ENCODE measurements around the gene ERICH4. TPM values are rescaled to one million over a fixed set of nuclear protein-coding genes. Genes with fewer than 3 reads are reported as not detected.

Gene ERICH4
- total RNA-seq, 1 experiment from 2014 or later: not detected

DNA sequence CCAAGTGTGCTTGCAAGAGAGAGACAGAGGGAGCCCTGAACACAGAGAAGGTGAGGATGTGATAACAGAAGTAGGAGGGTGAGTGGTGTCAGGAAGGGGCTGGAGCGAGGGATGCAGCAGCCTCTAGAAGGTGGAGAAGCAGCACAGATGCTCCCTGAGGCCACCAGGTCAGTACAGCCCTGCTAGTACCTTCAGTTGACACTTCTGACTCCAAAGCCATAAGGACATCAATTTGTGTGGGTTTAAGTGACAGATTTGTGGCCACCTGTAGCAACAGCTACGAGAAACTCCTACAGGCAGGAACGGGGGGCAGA, 6.9 kb downstream of the ERICH4 start:
- H4K20me1 ChIP-seq (ENCODE audit: insufficient read depth): no peaks in the 10 kb centered on the region
- no peaks in the 10 kb centered on the region; the same call in 1 of the 2 replicates for H3F3A ChIP-seq (ENCODE audit: insufficient read depth, low read depth)
- H3K4me3 ChIP-seq: no peak overlapping the region
- H3K4me2 ChIP-seq: no peak overlapping the region
- no peaks in the 10 kb centered on the region for H3K4me1 ChIP-seq (replicated peaks; ENCODE audit: insufficient read depth)
- no peaks in the 10 kb centered on the region for H3K9me3 ChIP-seq (ENCODE audit: insufficient read depth, low read depth)
- no peaks in the 10 kb centered on the region for H3K36me3 ChIP-seq (ENCODE audit: low read depth)
- no peaks in the 10 kb centered on the region for H3K9me2 ChIP-seq (ENCODE audit: insufficient read depth)
- BruUV-seq (replicated peaks): no TSS peak
- intact Hi-C loops (cut with micrococcal nuclease; ENCODE audit: unreplicated experiment): loop anchor here (1.0 to 5.0 kb wide), 4 partner anchors 113 to 372 kb away; no protein-coding TSS in a partner anchor
- no peak overlapping the region for H2AFZ ChIP-seq
- H3K27ac ChIP-seq: no peak overlapping the region
- TF ChIP-seq EZH2 (IDR thresholded peaks at IDR 0.05; ENCODE audit: low read depth) (no peak), CTCF (conservative IDR thresholded peaks at IDR 0.05) (no peak)
- H3K79me2 ChIP-seq (ENCODE audit: low read depth): no peaks in the 10 kb centered on the region
- H3K27me3 ChIP-seq (ENCODE audit: insufficient read depth, low read depth): peaks cover 63% of the 10 kb centered on the region
- POLR2A ChIA-PET (ENCODE audit: unreplicated experiment): no interaction called here
- no peak for DNase-seq
- CTCF ChIA-PET: no interaction called here

GRCh38 chr19:41452584-41453275, 9.8 kb downstream of the ERICH4 start:
- DNase-seq: no peak
- H3K9me2 ChIP-seq (ENCODE audit: insufficient read depth): no peaks in the 10 kb centered on the region
- no peak overlapping the region for H3K4me3 ChIP-seq
- H3K27ac ChIP-seq: no peak overlapping the region
- H2AFZ ChIP-seq: no peak overlapping the region
- no TSS peak for BruUV-seq (replicated peaks)
- intact Hi-C loops (cut with micrococcal nuclease; ENCODE audit: unreplicated experiment): no loop called here
- TF ChIP-seq CTCF (conservative IDR thresholded peaks at IDR 0.05) (no peak), EZH2 (IDR thresholded peaks at IDR 0.05; ENCODE audit: low read depth) (no peak)
- ChIA-PET CTCF (interaction anchor here (0.7 kb wide), 1 partner anchor 531 kb away, joined by 5 read pairs; no protein-coding TSS in a partner anchor), POLR2A (ENCODE audit: unreplicated experiment) (interaction anchor here (0.5 kb wide), 1 partner anchor 424 kb away, joined by 5 read pairs; no protein-coding TSS in a partner anchor)
- H3K79me2 ChIP-seq (ENCODE audit: low read depth): no peaks in the 10 kb centered on the region
- H3K4me2 ChIP-seq: no peak overlapping the region
- peaks cover 62% of the 10 kb centered on the region for H3K27me3 ChIP-seq (ENCODE audit: insufficient read depth, low read depth)
- H3K9me3 ChIP-seq (ENCODE audit: insufficient read depth, low read depth): no peaks in the 10 kb centered on the region
- H3K4me1 ChIP-seq (replicated peaks; ENCODE audit: insufficient read depth): no peaks in the 10 kb centered on the region
- H4K20me1 ChIP-seq (ENCODE audit: insufficient read depth): no peaks in the 10 kb centered on the region
- no peaks in the 10 kb centered on the region; the same call in 1 of the 2 replicates for H3F3A ChIP-seq (ENCODE audit: insufficient read depth, low read depth)
- no peaks in the 10 kb centered on the region for H3K36me3 ChIP-seq (ENCODE audit: low read depth)

DNA sequence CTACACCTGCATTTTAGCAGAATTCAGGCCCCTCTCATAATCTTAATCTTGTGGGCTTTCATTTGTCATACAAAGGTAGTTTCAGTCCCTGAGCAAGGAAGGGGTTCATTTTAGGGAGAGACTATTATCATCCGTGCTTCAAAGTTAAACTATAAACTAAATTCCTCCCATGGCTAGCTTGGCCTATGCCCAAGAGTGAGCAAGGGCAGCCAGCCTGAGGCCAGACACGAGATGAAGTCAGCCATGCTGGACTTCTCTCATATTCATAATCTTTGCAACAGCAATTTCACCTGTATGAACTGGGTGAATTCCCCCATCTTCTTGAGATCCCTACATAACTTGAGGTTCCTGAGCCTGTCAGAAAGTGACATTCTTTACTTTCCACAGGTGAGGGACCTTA, 13.0 kb downstream of the ERICH4 start:
- Histone ChIP-seq H3K36me3 (ENCODE audit: low read depth) (no peaks in the 10 kb centered on the region), H3K4me1 (replicated peaks; ENCODE audit: insufficient read depth) (no peaks in the 10 kb centered on the region)

More for the DNA sequence above, 13.0 kb downstream of the ERICH4 start:
- Histone ChIP-seq H3K9me3 (ENCODE audit: insufficient read depth, low read depth) (no peaks in the 10 kb centered on the region; the same call in 1 of the 2 replicates), H3K4me2 (no peak overlapping the region), H3K27ac (no peak overlapping the region), H3K79me2 (ENCODE audit: low read depth) (no peaks in the 10 kb centered on the region), H3F3A (ENCODE audit: insufficient read depth, low read depth) (no peaks in the 10 kb centered on the region), H3K9me2 (ENCODE audit: insufficient read depth) (no peaks in the 10 kb centered on the region), H2AFZ (no peak overlapping the region), H4K20me1 (ENCODE audit: insufficient read depth) (no peaks in the 10 kb centered on the region), H3K27me3 (ENCODE audit: insufficient read depth, low read depth) (peaks cover 78% of the 10 kb centered on the region), H3K4me3 (no peak overlapping the region)
- no TSS peak for BruUV-seq (replicated peaks)
- POLR2A ChIA-PET (ENCODE audit: unreplicated experiment): no interaction called here
- CTCF ChIA-PET: no interaction called here
- no peak for DNase-seq
- TF ChIP-seq EZH2 (IDR thresholded peaks at IDR 0.05; ENCODE audit: low read depth) (no peak), CTCF (conservative IDR thresholded peaks at IDR 0.05) (no peak)
- intact Hi-C loops (cut with micrococcal nuclease; ENCODE audit: unreplicated experiment): no loop called here
